ENCODE measurements around the gene WDR7. TPM values are rescaled to one million over a fixed set of nuclear protein-coding genes. Genes with fewer than 3 reads are reported as not detected.

Gene WDR7
- total and polyA plus RNA-seq, 10 of the 15 experiments (the other 5 are each of a cell fraction or from before 2014, with no cell fraction given) = 2.8 to 16.5 (median 11.7) TPM

DNA sequence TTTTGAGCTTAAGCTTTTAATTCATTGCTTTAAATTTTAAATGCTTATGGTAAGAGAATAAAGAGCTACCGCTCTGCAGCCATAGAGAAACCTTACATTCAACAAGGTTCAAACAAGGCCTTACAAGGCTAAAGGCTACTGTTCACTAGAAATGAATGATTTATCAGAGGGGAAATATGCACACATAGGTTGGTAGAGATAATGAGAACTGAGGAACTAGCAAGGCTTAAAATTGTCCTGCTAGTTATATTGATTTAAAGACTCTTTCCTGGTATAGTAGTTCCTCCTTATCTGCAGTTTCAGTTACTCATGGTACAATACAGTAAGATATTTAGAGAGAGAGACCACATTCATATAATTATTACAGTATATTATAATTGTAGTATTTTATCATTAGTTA, 193.4 kb downstream of the WDR7 start (continued):
- TF ChIP-seq GABPA (IDR thresholded peaks at IDR 0.05; ENCODE audit: low read depth) = no peak
- TF ChIP-seq RAD21 (IDR thresholded peaks at IDR 0.05; ENCODE audit: insufficient read depth, low read depth, low read length) = no peak
- no peak for TF ChIP-seq MYB (IDR thresholded peaks at IDR 0.05; ENCODE audit: borderline replicate concordance, low read depth, low read length)
- TF ChIP-seq ZNF217 (IDR thresholded peaks at IDR 0.05) = no peak

GRCh38 chr18:56851774-56852173, 200.6 kb downstream of the WDR7 start:
- ATAC-seq = peak; percentile 97
- no TSS peak for BruUV-seq (replicated peaks)
- POLR2A ChIA-PET = no interaction called here
- RAD21 ChIA-PET (ENCODE audit: unreplicated experiment) = interaction anchor here (1.1 kb wide), 1 partner anchor 17 kb away, joined by 3 read pairs; no protein-coding TSS in a partner anchor
- no peak overlapping the region for H3K4me3 ChIP-seq
- H3K27me3 ChIP-seq (replicated peaks in 1 of 2; ENCODE audit: control insufficient read depth in 2 of 2, insufficient read depth in 2 of 2, low read length in 1 of 2) = no peaks in the 10 kb centered on the region
- H3K9me3 ChIP-seq (replicated peaks; ENCODE audit: control insufficient read depth, insufficient read depth, low read length) = no peaks in the 10 kb centered on the region; the same call in 2 of the 3 replicates
- peaks cover 6% of the 10 kb centered on the region; the same call in 1 of the 2 replicates for H3K4me1 ChIP-seq (ENCODE audit: control insufficient read depth, insufficient read depth, low read length)
- H3K79me2 ChIP-seq (ENCODE audit: control insufficient read depth, insufficient read depth, low read length) = no peaks in the 10 kb centered on the region
- no peak overlapping the region for H2AFZ ChIP-seq (ENCODE audit: control insufficient read depth, low read depth, low read length)
- no peaks in the 10 kb centered on the region for H4K20me1 ChIP-seq (ENCODE audit: control insufficient read depth, insufficient read depth)
- CTCF ChIA-PET = interaction anchor here (1.1 to 2.2 kb wide), 2 partner anchors 18 to 62 kb away, joined by 4 to 18 read pairs; no protein-coding TSS in a partner anchor
- WGBS (ENCODE audit: insufficient coverage, insufficient replicate concordance, low lambda C conversion rate, missing lambda C conversion rate) = 0% methylated on average over 1 of the region's 1 CpG
- 0 out of 2 replicates have a peak overlapping the region, but pooled peaks have one; percentile 13 for H3K4me2 ChIP-seq (ENCODE audit: control insufficient read depth, insufficient read depth)
- no peaks in the 10 kb centered on the region for H3K36me3 ChIP-seq (ENCODE audit: control insufficient read depth in 2 of 2, insufficient read depth in 2 of 2, low read length in 1 of 2)
- peak; percentile 17 for DNase-seq (ENCODE audit: low read depth, low spot score)
- H3K9ac ChIP-seq (ENCODE audit: control insufficient read depth, insufficient read depth, low read length) = no peak overlapping the region
- no peak for FAIRE-seq
- intact Hi-C loops (cut with micrococcal nuclease; ENCODE audit: unreplicated experiment) (no loop called here), in situ Hi-C loops (cut with MboI) (no loop called here)
- no peak overlapping the region for H3K27ac ChIP-seq (ENCODE audit: control insufficient read depth, insufficient read depth)
- SMC1A ChIA-PET (ENCODE audit: uncharacterized antibody, unreplicated experiment) = interaction anchor here (0.9 to 2.0 kb wide), 6 partner anchors 10 to 594 kb away, joined by 3 to 6 read pairs (median 4); no protein-coding TSS in a partner anchor
- TF ChIP-seq EP300 (IDR thresholded peaks at IDR 0.05; ENCODE audit: borderline replicate concordance in 1 of 2, control insufficient read depth in 1 of 2, low read depth in 2 of 2, low read length in 2 of 2) = peak in 1 of 2 experiments; percentile 12; a peak in 1 of 4 replicates
- no peak for TF ChIP-seq HDAC6 (IDR thresholded peaks at IDR 0.05; ENCODE audit: unreplicated experiment)
- 0 out of 2 replicates have a peak, but pooled peaks have one; percentile 18 for TF ChIP-seq GATAD2B (conservative IDR thresholded peaks at IDR 0.05; ENCODE audit: low read depth)
- TF ChIP-seq ZNF274 (IDR thresholded peaks at IDR 0.05; ENCODE audit: insufficient read depth, insufficient read length) = no peak
- TF ChIP-seq MEF2B (IDR thresholded peaks at IDR 0.05; ENCODE audit: partially characterized antibody, poor library complexity, severe bottlenecking) = peak; percentile 44
- TF ChIP-seq RELB (IDR thresholded peaks at IDR 0.05; ENCODE audit: low read depth) = peak; percentile 15; the same call in 1 of the 2 replicates
- TF ChIP-seq NFYA (IDR thresholded peaks at IDR 0.05; ENCODE audit: borderline replicate concordance, low read depth, low read length) = no peak
- peak; percentile 89 for TF ChIP-seq IRF4 (IDR thresholded peaks at IDR 0.05; ENCODE audit: low read depth, low read length)
- no peak for TF ChIP-seq POLR2A (IDR thresholded peaks at IDR 0.05; ENCODE audit: low read depth, low read length)
- TF ChIP-seq IKZF2 (IDR thresholded peaks at IDR 0.05) = peak in 1 of 2 experiments; percentile 50; a peak in 2 of 4 replicates
- TF ChIP-seq, protein P1, sequence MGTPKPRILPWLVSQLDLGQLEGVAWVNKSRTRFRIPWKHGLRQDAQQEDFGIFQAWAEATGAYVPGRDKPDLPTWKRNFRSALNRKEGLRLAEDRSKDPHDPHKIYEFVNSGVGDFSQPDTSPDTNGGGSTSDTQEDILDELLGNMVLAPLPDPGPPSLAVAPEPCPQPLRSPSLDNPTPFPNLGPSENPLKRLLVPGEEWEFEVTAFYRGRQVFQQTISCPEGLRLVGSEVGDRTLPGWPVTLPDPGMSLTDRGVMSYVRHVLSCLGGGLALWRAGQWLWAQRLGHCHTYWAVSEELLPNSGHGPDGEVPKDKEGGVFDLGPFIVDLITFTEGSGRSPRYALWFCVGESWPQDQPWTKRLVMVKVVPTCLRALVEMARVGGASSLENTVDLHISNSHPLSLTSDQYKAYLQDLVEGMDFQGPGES (IDR thresholded peaks at IDR 0.05) = no peak
- TF ChIP-seq ZNF207 (IDR thresholded peaks at IDR 0.05; ENCODE audit: borderline replicate concordance) = no peak
- TF ChIP-seq, protein P2, sequence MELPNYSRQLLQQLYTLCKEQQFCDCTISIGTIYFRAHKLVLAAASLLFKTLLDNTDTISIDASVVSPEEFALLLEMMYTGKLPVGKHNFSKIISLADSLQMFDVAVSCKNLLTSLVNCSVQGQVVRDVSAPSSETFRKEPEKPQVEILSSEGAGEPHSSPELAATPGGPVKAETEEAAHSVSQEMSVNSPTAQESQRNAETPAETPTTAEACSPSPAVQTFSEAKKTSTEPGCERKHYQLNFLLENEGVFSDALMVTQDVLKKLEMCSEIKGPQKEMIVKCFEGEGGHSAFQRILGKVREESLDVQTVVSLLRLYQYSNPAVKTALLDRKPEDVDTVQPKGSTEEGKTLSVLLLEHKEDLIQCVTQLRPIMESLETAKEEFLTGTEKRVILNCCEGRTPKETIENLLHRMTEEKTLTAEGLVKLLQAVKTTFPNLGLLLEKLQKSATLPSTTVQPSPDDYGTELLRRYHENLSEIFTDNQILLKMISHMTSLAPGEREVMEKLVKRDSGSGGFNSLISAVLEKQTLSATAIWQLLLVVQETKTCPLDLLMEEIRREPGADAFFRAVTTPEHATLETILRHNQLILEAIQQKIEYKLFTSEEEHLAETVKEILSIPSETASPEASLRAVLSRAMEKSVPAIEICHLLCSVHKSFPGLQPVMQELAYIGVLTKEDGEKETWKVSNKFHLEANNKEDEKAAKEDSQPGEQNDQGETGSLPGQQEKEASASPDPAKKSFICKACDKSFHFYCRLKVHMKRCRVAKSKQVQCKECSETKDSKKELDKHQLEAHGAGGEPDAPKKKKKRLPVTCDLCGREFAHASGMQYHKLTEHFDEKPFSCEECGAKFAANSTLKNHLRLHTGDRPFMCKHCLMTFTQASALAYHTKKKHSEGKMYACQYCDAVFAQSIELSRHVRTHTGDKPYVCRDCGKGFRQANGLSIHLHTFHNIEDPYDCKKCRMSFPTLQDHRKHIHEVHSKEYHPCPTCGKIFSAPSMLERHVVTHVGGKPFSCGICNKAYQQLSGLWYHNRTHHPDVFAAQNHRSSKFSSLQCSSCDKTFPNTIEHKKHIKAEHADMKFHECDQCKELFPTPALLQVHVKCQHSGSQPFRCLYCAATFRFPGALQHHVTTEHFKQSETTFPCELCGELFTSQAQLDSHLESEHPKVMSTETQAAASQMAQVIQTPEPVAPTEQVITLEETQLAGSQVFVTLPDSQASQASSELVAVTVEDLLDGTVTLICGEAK (IDR thresholded peaks at IDR 0.05; ENCODE audit: borderline replicate concordance) = peak; percentile 80
